HCT116 (cell line): Measurements from ENCODE around the gene ASCL5. TPM values are rescaled to one million over a fixed set of nuclear protein-coding genes. Genes with fewer than 3 reads are reported as not detected.

Source experiments
- ATAC-seq: fragments of 200-7000 bp; cut with Tn5 transposase; 2 replicates; pipeline ENCODE4 v1.9.1; 2020; ENCODE audit warnings: mild to moderate bottlenecking, moderate library complexity
- BruUV-seq: library from RNA; stranded (reverse); fragments of 400-500 nt; replicated peaks from 2 replicates; lab custom pipeline; 2021; lab: Mats Ljungman, UMichigan
- CTCF ChIA-PET: fragments of 300-600 bp; sonication (Branson Sonifier 250); formaldehyde crosslinking; loops from one replicate; lab custom pipeline; 2021; ENCODE audit warnings: antibody characterized with exemption; lab: Charles Lee
- POLR2A ChIA-PET: fragments of 300-600, 350-600 bp; sonication (Branson Sonifier 250); formaldehyde crosslinking; loops from one replicate; lab custom pipeline; 2021; ENCODE audit warnings: antibody characterized with exemption; lab: Charles Lee
- RAD21 ChIA-PET, 2 experiments: fragments of 300-600 bp; sonication (Branson Sonifier 250); formaldehyde crosslinking; loops; one replicate each; lab custom pipeline; 2023; ENCODE audit warnings: low total read pairs in 2 of 2; ENCODE audit not compliant: uncharacterized antibody in 2 of 2, unreplicated experiment in 2 of 2, low non-redundant PET in 1 of 2; lab: Charles Lee
- DNase-seq: peaks from one replicate; pipeline ENCODE4 v3.0.0-alpha.2; 2010; ENCODE audit warnings: low read depth, low spot score
- H2AFZ ChIP-seq: fragments of 200-600 bp; shearing (Covaris generic), sonication (generic); 2 replicates; pipeline ENCODE4 v1.6.1; 2017; ENCODE audit warnings: low read depth, mixed run types, mixed read lengths, antibody characterized with exemption, low read length; ENCODE audit not compliant: poor library complexity, severe bottlenecking
- H3K27ac ChIP-seq: 2 replicates; pipeline ENCODE4 v1.5.1; 2012; ENCODE audit warnings: low read depth, low read length
- H3K27me3 ChIP-seq: fragments of 200-600 bp; sonication (generic); 2 replicates; pipeline ENCODE4 v1.6.1; 2016; ENCODE audit warnings: mixed run types, low read length, mixed read lengths; ENCODE audit not compliant: insufficient read depth
- H3K36me3 ChIP-seq, 2 experiments: fragments of 200-500 bp in 1 of 2; fragments of 200-600 bp in 1 of 2; sonication (Bioruptor generic) in 1 of 2; sonication (generic) in 1 of 2; 2 replicates each; pipeline versions ENCODE4 v1.5.1 to v1.6.1; 2014 to 2016; ENCODE audit warnings: low read length in 2 of 2, inconsistent platforms in 1 of 2, mixed read lengths in 1 of 2, mixed run types in 1 of 2; ENCODE audit not compliant: insufficient read depth in 2 of 2, control insufficient read depth in 1 of 2
- H3K4me1 ChIP-seq, 2 experiments: fragments of 200-600 bp in 1 of 2; sonication (generic) in 1 of 2; 2 replicates each; pipeline versions ENCODE4 v1.5.1 to v1.6.1; 2012 to 2017; ENCODE audit warnings: low read length in 2 of 2, inconsistent platforms in 1 of 2, mild to moderate bottlenecking in 1 of 2, mixed read lengths in 1 of 2, mixed run types in 1 of 2, moderate library complexity in 1 of 2; ENCODE audit not compliant: insufficient read depth in 2 of 2, control insufficient read depth in 1 of 2
- H3K4me2 ChIP-seq: fragments of 200-600 bp; sonication (generic); 2 replicates; pipeline ENCODE4 v1.6.1; 2017; ENCODE audit warnings: mixed run types, low read length, mixed read lengths
- H3K4me3 ChIP-seq, 2 experiments: fragments of 200-600 bp in 1 of 2; sonication (generic) in 1 of 2; replicated peaks in 1 of 2; 2 replicates each; pipeline ENCODE4 v1.5.1; 2011 to 2016; ENCODE audit warnings: low read length in 2 of 2, control low read depth in 1 of 2, low read depth in 1 of 2, mild to moderate bottlenecking in 1 of 2, mixed read lengths in 1 of 2, mixed run types in 1 of 2
- H3K79me2 ChIP-seq: fragments of 200-600 bp; sonication (generic); 2 replicates; pipeline ENCODE4 v1.6.1; 2017; ENCODE audit warnings: mild to moderate bottlenecking, mixed run types, low read length, moderate library complexity, mixed read lengths; ENCODE audit not compliant: insufficient read depth
- H3K9ac ChIP-seq: fragments of 200-600 bp; sonication (generic); 2 replicates; pipeline ENCODE4 v1.6.1; 2016; ENCODE audit warnings: low read length, mixed read lengths
- H3K9me2 ChIP-seq: fragments of 200-600 bp; sonication (generic), shearing (Covaris generic); 2 replicates; pipeline ENCODE4 v1.6.1; 2017; ENCODE audit warnings: mixed run types, mild to moderate bottlenecking, moderate library complexity; ENCODE audit not compliant: insufficient read depth
- H3K9me3 ChIP-seq, 2 experiments: fragments of 200-500 bp in 1 of 2; fragments of 200-600 bp in 1 of 2; sonication (Bioruptor generic) in 1 of 2; sonication (generic) in 1 of 2; 2 replicates each; pipeline ENCODE4 v1.6.1; 2014 to 2017; ENCODE audit warnings: low read length in 2 of 2, mixed read lengths in 2 of 2, inconsistent platforms in 1 of 2, low read depth in 1 of 2, mild to moderate bottlenecking in 1 of 2, mixed run types in 1 of 2, moderate library complexity in 1 of 2; ENCODE audit not compliant: control insufficient read depth in 1 of 2, insufficient read depth in 1 of 2
- H4K20me1 ChIP-seq: fragments of 200-600 bp; sonication (generic), shearing (Covaris generic); 2 replicates; pipeline ENCODE4 v1.6.1; 2017; ENCODE audit warnings: mixed run types, mild to moderate bottlenecking, moderate library complexity; ENCODE audit not compliant: insufficient read depth
- ATF3 ChIP-seq: IDR thresholded peaks from 2 replicates; pipeline ENCODE4 v1.6.1; 2012
- CBX3 ChIP-seq: IDR thresholded peaks from 2 replicates; pipeline ENCODE4 v1.6.1; 2012; ENCODE audit warnings: low read depth
- CEBPB ChIP-seq: IDR thresholded peaks from 2 replicates; pipeline ENCODE4 v1.6.1; 2012; ENCODE audit warnings: low read depth
- EGR1 ChIP-seq: IDR thresholded peaks from 2 replicates; pipeline ENCODE4 v1.6.1; 2012; ENCODE audit warnings: low read depth
- ELF1 ChIP-seq: IDR thresholded peaks from 2 replicates; pipeline ENCODE4 v1.6.1; 2012; ENCODE audit warnings: low read depth, borderline replicate concordance
- EZH2 ChIP-seq: fragments of 200-600 bp; sonication (generic); IDR thresholded peaks from 2 replicates; pipeline ENCODE4 v1.6.1; 2017; ENCODE audit warnings: antibody characterized with exemption, mixed run types
- EZH2phosphoT487 ChIP-seq: fragments of 200-600 bp; IDR thresholded peaks from 2 replicates; pipeline ENCODE4 v1.6.1; 2018; ENCODE audit warnings: antibody characterized with exemption, borderline replicate concordance
- FOSL1 ChIP-seq: IDR thresholded peaks from 2 replicates; pipeline ENCODE4 v1.6.1; 2012; ENCODE audit warnings: low read depth
- JUND ChIP-seq: IDR thresholded peaks from 2 replicates; pipeline ENCODE4 v1.6.1; 2012
- POLR2A ChIP-seq: IDR thresholded peaks from 2 replicates; pipeline ENCODE4 v1.7.0; 2011; ENCODE audit warnings: borderline replicate concordance; ENCODE audit not compliant: insufficient read depth, insufficient read length; ENCODE audit errors: extremely low read depth
- REST ChIP-seq: IDR thresholded peaks from 2 replicates; pipeline ENCODE4 v1.6.1; 2012; ENCODE audit warnings: low read depth
- SIN3A ChIP-seq: IDR thresholded peaks from 2 replicates; pipeline ENCODE4 v1.6.1; 2012; ENCODE audit warnings: low read depth
- ZBTB33 ChIP-seq: IDR thresholded peaks from 2 replicates; pipeline ENCODE4 v1.6.1; 2011; ENCODE audit warnings: mild to moderate bottlenecking, low read length, moderate library complexity; ENCODE audit not compliant: insufficient replicate concordance; ENCODE audit errors: extremely low read depth
- ZNF274 ChIP-seq: fragments of 200-500 bp; sonication (Bioruptor generic); IDR thresholded peaks from 2 replicates; pipeline ENCODE4 v1.6.1; 2014; ENCODE audit warnings: mild to moderate bottlenecking, low read depth, low read length, inconsistent platforms
- intact Hi-C: fragments of 100-400 bp; cut with micrococcal nuclease; formaldehyde crosslinking; loops from 2 replicates; pipeline ENCODE4 v1.10.0; 2022
- total RNA-seq: library from RNA; stranded (reverse); gene quantifications from one replicate; pipeline ENCODE4 v1.2.1, GENCODE V29; 2021; ENCODE audit not compliant: unreplicated experiment

ASCL5 gene
- total RNA-seq, 1 experiment from 2014 or later: 0.15 TPM

- H4K20me1 ChIP-seq: no peaks in the 10 kb centered on the region
- ATAC-seq (no peak), DNase-seq (no peak)
- RAD21 ChIA-PET: no interaction called here
- no peaks in the 10 kb centered on the region for H3K79me2 ChIP-seq
- no peak for TF ChIP-seq EZH2
- no peak for TF ChIP-seq CBX3
- TF ChIP-seq ZBTB33: no peak
- no peak for TF ChIP-seq EGR1
- no peak for TF ChIP-seq ATF3
- TF ChIP-seq SIN3A: no peak
- TF ChIP-seq ZNF274: no peak
- TF ChIP-seq REST: no peak
- no peak for TF ChIP-seq POLR2A
- TF ChIP-seq ELF1: no peak
- no peak for TF ChIP-seq JUND
- TF ChIP-seq EZH2phosphoT487: no peak
- no peak for TF ChIP-seq CEBPB
- TF ChIP-seq FOSL1: no peak
- H3K4me2 ChIP-seq: no peak overlapping the region
- H3K36me3 ChIP-seq: no peaks in the 10 kb centered on the region
- BruUV-seq: no TSS peak
- H3K27me3 ChIP-seq: peaks cover 21% of the 10 kb centered on the region; the same call in 1 of the 2 replicates
- no peak overlapping the region for H2AFZ ChIP-seq
- H3K4me1 ChIP-seq: peaks cover 13 to 33% of the 10 kb centered on the region in 2 experiments
- H3K9ac ChIP-seq: no peak overlapping the region
- H3K9me2 ChIP-seq: no peaks in the 10 kb centered on the region
- CTCF ChIA-PET: no interaction called here
- POLR2A ChIA-PET: no interaction called here
- no peaks in the 10 kb centered on the region for H3K9me3 ChIP-seq
- no peak overlapping the region for H3K27ac ChIP-seq
- no peak overlapping the region for H3K4me3 ChIP-seq
- intact Hi-C loops: no loop called here
Observed at GRCh38 chr1:201123866-201124265, 3.1 kb downstream of the ASCL5 start.
